Thymus (tissue), 14 donors: ENCODE results near the gene ISLR2. TPM values are rescaled to one million over a fixed set of nuclear protein-coding genes. Genes with fewer than 3 reads are reported as not detected.
"Not testable (repeated sequence)": the region's sequence is repeated elsewhere in the genome, so short reads cannot be mapped to it uniquely, and the experiment has no call there.

ENCODE experiments used
- DNase-seq, 9 donors: peaks; one replicate each; pipeline ENCODE4 v3.0.0-alpha.2; 2013; ENCODE audit warnings: low spot score in 9 of 9, low read depth in 6 of 9, missing footprints in 1 of 9
- H3K27ac ChIP-seq, 2 donors: one replicate each; pipeline ENCODE4 v1.5.1; 2013; ENCODE audit warnings: control low read depth in 1 of 2, low read depth in 1 of 2, low read length in 1 of 2, mild to moderate bottlenecking in 1 of 2, moderate library complexity in 1 of 2
- H3K27me3 ChIP-seq, 2 donors: one replicate each; pipeline ENCODE4 v1.5.1; 2013; ENCODE audit warnings: low read length in 1 of 2; ENCODE audit not compliant: control insufficient read depth in 2 of 2, insufficient read depth in 1 of 2
- H3K36me3 ChIP-seq, 2 donors: one replicate each; pipeline ENCODE4 v1.5.1; 2013; ENCODE audit warnings: low read length in 1 of 2, mild to moderate bottlenecking in 1 of 2, moderate library complexity in 1 of 2; ENCODE audit not compliant: control insufficient read depth in 2 of 2, insufficient read depth in 2 of 2
- H3K4me1 ChIP-seq, 2 donors: one replicate each; pipeline ENCODE4 v1.5.1; 2013; ENCODE audit warnings: low read length in 2 of 2; ENCODE audit not compliant: control insufficient read depth in 2 of 2, insufficient read depth in 2 of 2
- H3K4me3 ChIP-seq, 2 donors: one replicate each; pipeline ENCODE4 v1.5.1; 2013; ENCODE audit warnings: low read length in 2 of 2, control low read depth in 1 of 2, mild to moderate bottlenecking in 1 of 2
- H3K9me3 ChIP-seq, 2 donors: one replicate each; pipeline ENCODE4 v1.5.1; 2013; ENCODE audit warnings: low read length in 1 of 2, mild to moderate bottlenecking in 1 of 2; ENCODE audit not compliant: control insufficient read depth in 2 of 2, insufficient read depth in 1 of 2
- WGBS: extraction: QIAGEN DNeasy Blood & Tissue Kit; methylation state at CpG from one replicate; pipeline ENCODE4 v1.1.7; 2013; 5-methylcytosine and 5-hydroxymethylcytosine counted together
- long read RNA-seq, 10 donors: transcript quantifications; one replicate each; lab custom pipeline, GENCODE V29; 2026
- polyA plus RNA-seq: library from polyadenylated mRNA; stranded (reverse); fragments of 200-250 nt; gene quantifications from one replicate; pipeline ENCODE4 v1.2.3, GENCODE V29; 2013
- total RNA-seq: library from RNA; stranded (reverse); fragments of 120-200 nt; gene quantifications from one replicate; pipeline ENCODE4 v1.2.4, GENCODE V29; 2013
- donor health status: healthy.

ISLR2 gene
- total RNA-seq: 0.19 TPM
- 0.98 TPM for polyA plus RNA-seq
- long read RNA-seq, donor 1: 0 reads
- long read RNA-seq, donor 2: 0 reads
- long read RNA-seq, donor 3: 0 reads
- long read RNA-seq, donor 4: 0 reads
- long read RNA-seq, donor 5: 0 reads
- long read RNA-seq, donor 6: 0 reads
- long read RNA-seq, donor 7: 0 reads
- long read RNA-seq, donor 8: 0 reads
- long read RNA-seq, donor 9: 0 reads
- long read RNA-seq, donor 10: 0 reads

GRCh38 chr15:74130155-74130848 is at the start of gene ISLR2:
TSS of gene ISLR2 (plus strand) at chr15:74130586. CDS start at chr15:74132755, 2,169 bp downstream.
- DNase-seq: no peak
- peaks cover 85 to 93% of the 10 kb centered on the region in 2 donors for H3K27me3 ChIP-seq
- WGBS: 5% methylated on average over 53 of the region's 53 CpGs
- H3K36me3 ChIP-seq: no peaks in the 10 kb centered on the region
- H3K27ac ChIP-seq: no peak within 1 kb of the TSS
- no peak within 1 kb of the TSS for H3K4me3 ChIP-seq
- H3K9me3 ChIP-seq: peaks cover 5 to 28% of the 10 kb centered on the region in 2 donors
- H3K4me1 ChIP-seq: peaks cover 0 to 11% of the 10 kb centered on the region in 2 donors

DNA sequence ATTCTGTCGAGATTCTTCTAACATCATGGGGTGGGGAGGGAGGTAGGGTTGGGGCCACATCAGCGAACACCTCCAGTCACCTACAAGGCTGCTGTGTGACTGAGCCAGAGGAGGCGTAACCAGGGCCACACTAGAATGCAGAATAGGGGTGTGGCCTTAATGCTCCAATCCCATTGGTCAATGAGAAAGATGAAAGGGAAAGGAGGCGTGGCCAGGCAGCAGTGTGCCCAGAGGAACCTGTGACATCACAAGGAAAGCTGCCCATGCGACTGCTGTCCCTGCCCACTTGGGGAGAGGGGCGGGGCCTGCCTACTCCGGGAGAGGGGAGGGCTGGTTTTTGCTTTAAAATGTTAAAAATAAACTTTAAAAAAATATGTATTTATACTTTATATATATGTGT is 47.9 kb upstream of the ISLR2 start, which contains the start of gene GOLGA6A:
Gene GOLGA6A, minus strand, starts transcription at position 101 of the 400 bp plus-strand sequence. Its CDS starts 41 bp downstream, at position 60.
- not testable (repeated sequence) for H3K27me3 ChIP-seq, H3K27ac ChIP-seq, H3K36me3 ChIP-seq, H3K9me3 ChIP-seq, H3K4me1 ChIP-seq, DNase-seq, H3K4me3 ChIP-seq
- WGBS: no CpG with 5 or more reads among the region's 7 CpGs

- WGBS: no CpG with 5 or more reads among the region's 2 CpGs
- not testable (repeated sequence) for H3K27me3 ChIP-seq, H3K4me1 ChIP-seq, H3K36me3 ChIP-seq, DNase-seq, H3K27ac ChIP-seq, H3K4me3 ChIP-seq, H3K9me3 ChIP-seq
Observed at GRCh38 chr15:74094567-74094966, 35.8 kb upstream of the ISLR2 start.

DNA sequence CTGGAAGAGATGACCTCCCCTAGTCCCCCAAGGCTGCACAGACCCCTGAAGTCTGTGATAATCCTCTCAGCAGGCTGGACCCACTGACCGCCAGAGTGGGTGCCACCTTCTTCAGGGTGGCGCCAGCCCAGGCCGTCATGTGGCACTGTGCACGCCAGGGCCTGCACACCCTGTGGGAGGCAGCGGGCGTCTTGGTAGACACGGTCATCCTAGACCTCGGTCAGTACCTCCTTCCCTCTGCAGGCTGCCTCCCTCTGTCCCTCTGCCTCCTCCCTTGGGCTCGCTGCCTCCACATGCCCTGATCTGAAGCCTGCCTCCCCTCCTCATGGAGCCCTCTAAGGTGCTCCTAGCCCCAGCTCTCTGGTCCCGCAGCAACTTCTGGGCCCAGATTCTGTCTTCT is 34.8 kb upstream of the ISLR2 start:
- H3K36me3 ChIP-seq, H3K4me3 ChIP-seq, H3K9me3 ChIP-seq, H3K27me3 ChIP-seq, H3K4me1 ChIP-seq, DNase-seq, H3K27ac ChIP-seq: not testable (repeated sequence)
- WGBS: 95% methylated on average over 8 of the region's 10 CpGs

DNA sequence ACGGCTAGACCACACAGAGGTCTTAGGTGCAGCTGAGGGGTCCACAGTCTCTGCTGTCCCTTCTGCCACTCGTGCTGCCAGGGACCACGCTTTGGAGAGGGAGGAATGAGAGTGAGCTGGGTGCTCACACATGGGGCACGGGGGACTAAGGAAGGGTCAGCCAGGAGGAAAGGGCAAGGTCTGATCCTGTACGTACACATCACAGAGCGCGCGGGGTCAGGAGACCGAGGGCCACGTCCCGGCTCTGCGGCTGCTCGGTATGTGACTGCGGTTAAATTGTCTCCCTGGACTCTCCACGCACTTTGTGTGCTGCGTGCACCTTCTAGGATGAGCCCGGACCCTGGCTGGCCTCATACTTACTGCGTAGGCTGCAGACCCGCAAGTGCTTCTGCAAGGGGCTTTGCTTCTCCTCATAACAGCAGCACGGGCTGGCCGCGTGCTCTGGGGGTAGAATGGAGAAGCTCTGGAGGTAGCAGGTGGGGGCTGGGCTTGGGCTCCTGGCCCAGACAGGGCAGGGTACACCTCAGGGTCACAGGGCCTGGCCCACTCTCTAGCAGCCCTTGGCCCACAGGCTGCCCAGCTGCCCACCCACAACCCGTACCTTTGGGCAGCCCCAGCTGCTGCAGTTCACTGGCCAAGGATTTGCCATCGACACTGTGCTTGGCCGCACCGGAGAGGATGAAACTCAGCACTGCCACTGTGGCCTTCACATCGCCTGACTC is 33.5 kb upstream of the ISLR2 start:
- H3K4me3 ChIP-seq, DNase-seq, H3K27me3 ChIP-seq, H3K36me3 ChIP-seq, H3K27ac ChIP-seq, H3K9me3 ChIP-seq, H3K4me1 ChIP-seq: not testable (repeated sequence)
- no CpG with 5 or more reads among the region's 27 CpGs for WGBS

DNA sequence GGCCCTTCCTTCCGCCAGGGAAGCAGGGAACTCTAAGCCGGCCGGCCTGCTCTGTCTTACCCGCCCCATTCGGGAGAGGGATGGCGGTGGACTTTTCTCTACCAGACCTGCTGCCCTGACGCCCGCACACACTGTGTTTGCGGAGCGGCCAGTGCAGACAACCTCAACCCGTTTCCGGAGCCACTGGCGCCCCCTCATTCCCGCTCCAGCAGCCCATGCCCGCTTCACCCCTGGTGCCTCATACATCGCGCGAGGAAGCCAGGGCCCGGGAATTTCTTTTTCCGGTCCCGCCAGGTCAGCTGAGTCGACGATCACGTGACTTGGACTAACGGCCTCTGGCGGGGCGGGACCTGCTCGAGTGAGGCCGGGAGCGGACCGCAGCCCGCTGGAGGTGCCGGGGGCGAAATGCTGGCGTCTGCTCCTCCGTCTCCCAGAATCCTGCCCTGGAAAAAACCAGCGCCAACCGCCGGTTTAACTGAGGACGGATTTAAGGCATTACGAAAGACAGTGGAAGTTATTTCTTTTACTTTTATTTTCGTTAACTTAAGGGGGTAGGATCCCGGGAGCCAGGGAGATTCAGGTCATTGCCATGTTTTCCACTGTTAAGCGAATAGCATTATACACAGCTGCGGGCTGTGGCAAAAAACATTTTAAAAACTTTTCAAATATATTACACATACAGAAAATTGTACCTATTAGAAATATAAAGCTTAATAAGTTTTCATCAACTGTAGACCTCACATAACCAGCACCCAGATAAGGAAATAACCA is 30.2 kb upstream of the ISLR2 start:
- H3K4me1 ChIP-seq, H3K9me3 ChIP-seq, H3K27ac ChIP-seq, H3K36me3 ChIP-seq, H3K27me3 ChIP-seq: not testable (repeated sequence)
- H3K4me3 ChIP-seq: peak overlapping the region; percentile 39 to 44
- peak in 8 of 9 donors; percentile 19 to 82 (median 56) for DNase-seq
- WGBS: 10% methylated on average over 34 of the region's 45 CpGs

DNA sequence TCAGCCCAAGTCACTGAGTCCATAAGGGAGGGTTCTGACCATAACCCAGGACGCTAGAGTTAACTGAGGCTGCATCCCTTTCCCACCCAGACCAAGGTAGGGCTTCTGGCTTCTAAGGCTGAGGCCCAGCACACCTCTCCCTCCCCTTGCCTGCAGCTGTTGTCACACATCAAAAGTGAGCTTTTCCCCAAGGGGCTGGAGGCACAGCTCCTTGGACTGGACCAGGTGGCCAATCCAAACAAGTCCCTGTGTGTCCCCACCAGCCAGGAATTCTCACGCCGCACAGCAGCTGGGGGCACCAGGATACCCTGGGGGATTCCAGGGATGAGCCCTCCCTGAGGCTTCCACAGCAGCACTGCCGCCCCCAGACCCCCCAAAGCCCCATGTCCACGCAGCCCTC is 22.3 kb upstream of the ISLR2 start:
- Histone ChIP-seq H3K27me3 (no peaks in the 10 kb centered on the region), H3K4me1 (no peaks in the 10 kb centered on the region), H3K27ac (no peak overlapping the region), H3K4me3 (no peak overlapping the region), H3K36me3 (no peaks in the 10 kb centered on the region), H3K9me3 (no peaks in the 10 kb centered on the region)
- 96% methylated on average over 5 of the region's 5 CpGs for WGBS
- no peak for DNase-seq

GRCh38 chr15:74108611-74109010 is 21.8 kb upstream of the ISLR2 start:
- 95% methylated on average over 6 of the region's 6 CpGs for WGBS
- not testable (repeated sequence) for H3K4me1 ChIP-seq, DNase-seq, H3K4me3 ChIP-seq, H3K36me3 ChIP-seq, H3K9me3 ChIP-seq, H3K27ac ChIP-seq, H3K27me3 ChIP-seq
